GDM1 (cell line): Measurements from ENCODE around the gene SLC6A7.

Source experiments
- DNase-seq: peaks from one replicate; lab custom pipeline; 2025; lab: John Stamatoyannopoulos, UW

Gene SLC6A7

GRCh38 chr5:150156027-150156368, 33.9 kb upstream of the SLC6A7 start:
- no peak for DNase-seq

- no peak for DNase-seq
Observed at GRCh38 chr5:150156540-150156939, 33.3 kb upstream of the SLC6A7 start.

DNA sequence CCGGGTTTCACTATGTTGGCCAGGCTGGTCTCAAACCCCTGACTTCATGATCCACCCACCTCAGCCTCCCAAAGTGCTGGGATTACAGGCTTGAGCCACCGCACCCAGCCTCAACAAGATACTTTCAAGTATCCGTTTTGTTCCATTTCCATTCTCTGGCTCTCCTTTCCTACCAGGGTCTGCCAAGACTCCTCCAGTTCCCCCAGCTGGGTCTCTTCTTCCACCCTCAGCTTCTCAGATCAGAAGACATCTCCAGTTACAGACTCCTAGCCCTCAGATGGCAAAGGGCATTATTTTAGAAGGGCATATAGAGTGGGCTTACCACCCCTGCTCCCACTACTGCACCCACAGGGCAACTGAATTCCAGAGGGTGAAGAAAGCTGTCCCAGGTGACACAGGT, 32.7 kb upstream of the SLC6A7 start:
- DNase-seq, result no peak

DNA sequence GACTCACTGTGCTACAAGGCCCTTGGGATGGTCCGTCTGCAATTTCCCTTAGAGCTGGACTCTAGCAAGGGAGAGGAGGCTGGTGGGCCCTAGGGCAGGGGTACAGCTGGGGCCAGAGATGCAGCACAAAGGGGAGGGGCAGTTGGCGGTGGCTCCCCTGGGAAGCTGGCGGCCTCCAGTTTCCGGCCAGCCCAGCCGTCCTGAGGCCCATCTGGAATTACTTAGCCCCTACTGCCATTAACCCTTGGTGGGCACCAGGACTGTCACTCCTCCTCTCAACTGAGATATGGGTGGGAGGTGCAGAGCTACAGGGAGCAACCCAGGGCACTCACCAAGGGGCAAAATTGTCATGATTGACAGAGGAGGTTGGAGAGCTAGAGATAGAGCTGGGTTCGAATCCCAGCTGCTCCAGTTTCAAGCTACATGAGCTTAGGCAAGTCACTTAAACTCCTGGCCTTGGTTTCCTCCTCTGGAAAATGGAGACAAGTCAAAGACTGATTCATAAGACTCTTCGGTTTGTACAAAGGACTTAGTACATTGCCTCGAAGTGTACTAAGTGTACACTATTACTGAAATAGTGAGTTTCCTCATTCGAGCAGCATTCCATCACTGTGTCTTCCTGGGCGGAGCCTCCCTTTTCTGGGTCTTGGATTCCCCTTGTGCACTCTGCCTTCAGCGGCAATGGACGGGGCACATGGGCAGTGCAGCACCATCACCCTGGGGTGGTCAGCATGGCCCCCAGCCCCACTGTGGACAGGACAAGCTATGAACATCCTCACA, 31.5 kb upstream of the SLC6A7 start:
- DNase-seq, result no peak

DNA sequence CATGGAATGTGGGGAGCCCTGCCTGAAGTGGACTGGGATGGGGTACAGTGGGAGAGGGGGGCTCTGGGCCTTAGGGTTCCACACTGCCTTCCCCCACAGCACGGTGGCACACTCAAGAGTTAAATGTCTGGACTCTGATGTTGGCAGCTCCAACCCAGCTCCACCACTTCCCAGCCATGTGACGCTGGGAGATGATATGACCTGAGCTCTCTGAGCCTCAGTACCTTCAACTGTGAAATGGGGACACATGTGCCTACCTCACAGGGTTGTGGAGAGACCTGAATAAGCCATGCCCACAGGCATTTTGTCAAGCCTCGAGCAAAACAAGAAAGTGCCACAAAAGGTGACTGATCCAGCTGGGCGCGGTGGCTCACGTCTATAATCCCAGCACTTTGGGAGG, 30.8 kb upstream of the SLC6A7 start:
- DNase-seq, result no peak

- no peak for DNase-seq
Observed at GRCh38 chr5:150159741-150160179, 30.1 kb upstream of the SLC6A7 start.

DNA sequence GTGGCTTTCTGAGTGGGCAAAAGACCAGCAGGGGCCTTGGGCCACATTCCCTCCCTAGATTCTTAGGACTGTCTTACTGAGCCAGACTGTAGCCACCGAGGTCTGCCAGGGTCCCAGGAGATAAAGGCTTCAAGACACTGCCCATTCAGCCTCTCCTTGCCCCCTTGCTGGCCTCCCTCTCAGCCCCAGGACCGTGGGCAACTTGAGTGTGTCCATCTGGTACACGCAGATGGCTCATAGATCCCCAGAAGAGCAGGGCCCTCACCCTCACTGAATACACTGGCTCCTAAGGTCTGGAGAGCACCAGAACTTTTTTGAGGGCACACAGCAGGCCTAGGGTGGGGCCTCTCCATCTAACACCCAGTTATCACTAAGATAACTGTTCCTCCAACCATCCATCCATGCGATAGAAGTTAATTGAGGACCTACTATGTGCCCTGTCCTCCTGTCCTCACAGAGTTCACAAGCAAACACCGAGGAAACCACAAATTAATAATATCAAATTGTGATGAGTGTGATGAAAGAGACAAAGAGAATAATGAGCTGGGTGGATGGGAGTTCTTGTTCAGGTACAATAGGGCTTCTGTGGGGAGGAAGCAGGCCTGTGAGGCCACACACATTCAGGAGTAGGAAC, 29.3 kb upstream of the SLC6A7 start:
- DNase-seq, result no peak

DNA sequence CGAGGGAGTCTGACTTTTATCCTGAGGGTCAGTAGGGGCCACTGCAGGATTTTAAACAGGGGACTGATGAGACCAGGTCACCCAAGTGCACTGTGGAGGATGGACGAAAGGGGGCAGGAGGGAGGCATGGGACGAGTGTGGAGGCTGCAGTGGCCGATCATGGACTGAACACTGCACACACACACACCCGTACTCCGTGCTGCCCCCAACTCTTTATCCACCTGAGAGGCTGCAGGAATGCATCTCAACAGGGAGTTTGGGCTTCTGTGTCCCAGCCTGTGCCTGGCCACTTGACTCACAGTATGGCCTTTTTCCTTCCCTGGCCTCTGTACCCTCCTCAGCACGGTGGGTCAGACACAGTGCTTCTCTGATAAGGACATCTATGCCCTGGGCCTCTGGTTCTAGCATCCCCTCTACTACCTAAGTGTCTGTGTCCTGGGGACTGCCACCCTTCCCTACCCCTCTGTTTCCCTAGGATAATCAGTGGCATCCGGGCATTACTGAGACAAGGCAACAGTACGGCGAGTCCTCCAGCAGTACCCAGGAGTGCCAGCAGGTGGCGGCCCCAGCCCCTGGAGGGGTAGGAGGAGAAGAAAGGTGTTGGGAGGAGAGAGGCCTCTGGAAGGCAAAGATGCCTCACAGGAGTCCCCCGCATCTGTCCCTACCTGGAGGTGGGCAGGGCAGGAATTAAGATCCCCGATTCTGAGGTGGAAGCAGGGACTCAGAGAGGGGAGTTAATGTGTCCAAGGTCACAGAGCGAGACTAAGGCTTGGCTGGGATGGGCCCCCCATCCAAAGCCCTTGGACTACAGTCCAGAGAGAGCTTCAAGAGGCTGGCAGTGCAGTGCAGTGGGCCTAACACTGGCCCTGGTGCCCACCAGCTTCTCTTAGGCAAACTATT, 28.4 kb upstream of the SLC6A7 start:
- peak; percentile 50 for DNase-seq

- DNase-seq, result no peak
Observed at GRCh38 chr5:150162142-150162513, 27.7 kb upstream of the SLC6A7 start.

DNA sequence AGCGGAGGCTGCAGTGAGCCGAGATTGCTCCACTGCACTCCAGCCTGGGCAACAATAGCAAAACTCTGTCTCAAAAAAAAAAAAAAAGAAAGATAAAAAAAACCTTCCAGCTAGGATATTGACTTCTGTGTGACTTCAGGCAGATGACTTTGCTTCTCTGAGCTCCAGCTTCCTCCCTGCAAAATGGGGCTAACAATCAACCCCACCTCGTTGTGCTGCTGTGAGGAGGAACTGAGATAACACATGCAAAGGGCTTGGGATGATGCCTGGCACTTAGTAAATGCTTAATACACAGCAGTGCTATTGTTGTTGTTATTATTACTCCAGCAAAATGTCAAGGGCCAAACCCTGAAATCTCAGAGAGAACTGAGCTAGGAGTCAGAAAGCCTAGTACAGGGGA, 26.8 kb upstream of the SLC6A7 start:
- no peak for DNase-seq

GRCh38 chr5:150163547-150164059, 26.3 kb upstream of the SLC6A7 start:
- DNase-seq, result no peak

DNA sequence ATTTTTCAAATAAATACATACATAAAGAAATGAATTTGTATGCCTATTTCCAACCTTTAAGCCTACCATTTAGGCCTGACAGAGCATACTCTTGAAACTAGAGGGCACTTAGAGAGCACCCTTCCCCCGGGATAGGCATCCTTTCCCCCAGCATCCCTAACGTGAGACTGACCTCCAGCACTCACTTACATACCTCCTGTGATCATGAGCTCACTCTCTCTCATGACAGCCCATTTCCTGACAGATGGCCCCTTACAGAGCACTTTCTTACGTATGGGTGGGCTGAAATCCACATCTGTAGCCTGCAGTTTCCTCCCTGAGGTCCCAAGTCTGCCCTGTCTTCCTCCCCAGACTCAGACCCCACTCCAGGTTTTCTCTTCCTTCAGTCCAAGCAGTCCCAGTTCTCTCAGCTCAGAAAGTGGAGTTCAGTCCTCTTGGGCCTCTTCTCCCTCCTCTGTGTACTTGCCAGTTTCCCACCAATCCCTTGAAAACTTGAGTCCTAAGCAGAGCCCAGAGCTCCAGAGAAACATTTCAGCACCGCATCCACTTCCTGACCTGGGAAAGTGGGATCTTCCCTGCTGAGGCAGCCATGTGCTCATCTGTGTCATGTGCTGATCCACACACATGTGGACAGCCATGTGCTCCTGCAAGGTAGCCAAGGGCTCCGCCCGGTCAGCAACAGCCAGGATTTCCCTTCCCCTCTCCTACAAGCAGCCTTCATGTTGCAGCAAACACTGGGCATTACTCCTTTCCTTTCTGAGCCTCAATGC, 25.5 kb upstream of the SLC6A7 start:
- DNase-seq, result no peak

GRCh38 chr5:150166037-150166649, 23.7 kb upstream of the SLC6A7 start:
- DNase-seq, result no peak

GRCh38 chr5:150166650-150167511, 23.0 kb upstream of the SLC6A7 start, which contains the start of gene CDX1:
TSS of gene CDX1 (plus strand) at chr5:150166778. CDS start at chr5:150166877, 99 bp downstream.
- DNase-seq, result no peak

GRCh38 chr5:150167512-150167850, 22.4 kb upstream of the SLC6A7 start:
- DNase-seq, result no peak

- no peak for DNase-seq
Observed at GRCh38 chr5:150167908-150168307, 22.0 kb upstream of the SLC6A7 start.

- no peak for DNase-seq
Observed at GRCh38 chr5:150168864-150169263, 21.0 kb upstream of the SLC6A7 start.

GRCh38 chr5:150172145-150172544, 17.7 kb upstream of the SLC6A7 start:
- DNase-seq, result no peak

- DNase-seq, result no peak
Observed at GRCh38 chr5:150172556-150172955, 17.3 kb upstream of the SLC6A7 start.

DNA sequence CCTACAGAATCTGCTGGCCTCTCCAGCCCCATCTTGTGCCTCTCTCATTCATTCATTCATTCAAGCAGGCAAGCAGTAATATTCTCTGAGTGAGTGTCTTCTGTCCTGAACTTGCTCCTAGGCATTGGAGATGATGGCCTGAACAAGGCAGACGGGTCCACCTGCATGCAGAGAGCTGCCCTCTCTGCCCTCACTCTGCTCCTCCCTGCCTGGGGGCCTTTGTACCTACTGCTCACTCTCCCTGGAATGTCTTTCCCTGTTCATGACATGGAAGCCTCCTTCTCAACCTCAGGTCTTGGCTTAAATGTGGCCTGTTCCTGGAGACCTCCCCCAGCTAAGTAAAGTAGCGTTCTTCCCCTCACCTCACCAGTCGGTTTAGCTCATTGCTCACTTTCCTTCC, 16.7 kb upstream of the SLC6A7 start:
- no peak for DNase-seq
